GM12873 (cell line): Measurements from ENCODE around the gene ATP13A3.

ENCODE experiments used
- CTCF ChIP-seq: IDR thresholded peaks from 2 replicates; pipeline ENCODE4 v1.5.1; 2012; ENCODE audit warnings: low read depth, mild to moderate bottlenecking, moderate library complexity, low read length, control low read depth; ENCODE audit not compliant: insufficient read depth; ENCODE audit errors: missing control alignments

The ATP13A3 gene

GRCh38 chr3:194494951-194495374 lies 8.2 kb upstream of the ATP13A3 start:
- no peak for TF ChIP-seq CTCF

- TF ChIP-seq CTCF, result no peak
These were observed 5.2 kb upstream of the ATP13A3 start for GRCh38 chr3:194492001-194492400.

GRCh38 chr3:194489736-194490612 lies 3.2 kb upstream of the ATP13A3 start:
- TF ChIP-seq CTCF, result no peak

- TF ChIP-seq CTCF, result no peak
These were observed 1.4 kb upstream of the ATP13A3 start for GRCh38 chr3:194488055-194488742.

- TF ChIP-seq CTCF, result no peak
These were observed 670 bp upstream of the ATP13A3 start for GRCh38 chr3:194487289-194488054.

- TF ChIP-seq CTCF, result peak; percentile 11
These were observed 792 bp downstream of the ATP13A3 start for GRCh38 chr3:194485881-194486539.

GRCh38 chr3:194485468-194485880 lies 1.3 kb downstream of the ATP13A3 start:
- TF ChIP-seq CTCF, result no peak
